Measurements from ENCODE around the gene MRPL2. TPM values are rescaled to one million over a fixed set of nuclear protein-coding genes. Genes with fewer than 3 reads are reported as not detected.

MRPL2 gene
- total and polyA plus RNA-seq, 2 donors (not counting 1 experiment from before 2014, with no cell fraction given), result 45.6 to 52.8 TPM

DNA sequence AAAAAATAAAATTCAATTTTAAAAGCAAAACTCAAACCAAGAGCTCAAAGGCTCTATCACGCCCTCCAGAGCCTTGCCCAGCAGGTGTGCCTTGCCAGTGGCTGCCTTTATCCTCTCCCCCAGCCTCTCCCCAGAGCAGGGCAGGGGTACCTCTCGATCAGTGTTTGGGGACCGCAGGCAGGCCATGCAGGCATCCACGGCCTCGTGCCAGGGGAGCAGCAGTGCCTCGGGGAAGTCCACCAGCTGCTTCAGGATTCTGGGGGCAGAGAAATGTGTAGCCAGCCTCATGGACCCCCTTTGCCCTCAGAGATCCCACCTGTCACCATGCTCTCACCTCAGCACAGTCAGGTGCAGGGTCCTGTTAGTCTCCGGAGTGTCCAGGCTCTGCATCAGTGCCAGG, 11.2 kb downstream of the MRPL2 start:
- no peak for ATAC-seq (ENCODE audit: low read depth)
- Mint-ChIP-seq H3K4me3 (no peak overlapping the region), H3K9me3 (ENCODE audit: insufficient read depth) (no peaks in the 10 kb centered on the region), H3K27ac (no peak overlapping the region), H3K4me1 (peaks cover 12% of the 10 kb centered on the region), H3K27me3 (no peaks in the 10 kb centered on the region)
- H3K4me2 ChIP-seq (replicated peaks; ENCODE audit: low read depth, low read length, poor library complexity, severe bottlenecking), result no peak overlapping the region
- peaks cover 5 to 6% of the 10 kb centered on the region in 2 donors for H3K4me1 ChIP-seq (ENCODE audit: control insufficient read depth in 2 of 2, insufficient read depth in 2 of 2, low read length in 2 of 2)
- H3K27me3 ChIP-seq (replicated peaks in 1 of 4; ENCODE audit: control extremely low read depth in 1 of 4, control insufficient read depth in 3 of 4, insufficient read depth in 4 of 4, low read length in 3 of 4), result no peaks in the 10 kb centered on the region
- no peaks in the 10 kb centered on the region for H3K79me2 ChIP-seq (ENCODE audit: control insufficient read depth, insufficient read depth, low read length)
- WGBS (ENCODE audit: insufficient coverage), result 96% methylated on average over 7 of the region's 7 CpGs
- peaks cover 0 to 34% of the 10 kb centered on the region in 2 experiments for H3K36me3 ChIP-seq (replicated peaks in 1 of 2; ENCODE audit: control extremely low read depth in 1 of 2, control insufficient read depth in 1 of 2, extremely low read depth in 1 of 2, insufficient read depth in 2 of 2, low read length in 1 of 2)
- no peak overlapping the region for H3K4me3 ChIP-seq (ENCODE audit: control extremely low read depth in 1 of 5, extremely low read depth in 1 of 5, insufficient read depth in 1 of 5, low read depth in 2 of 5, low read length in 4 of 5)
- DNase-seq, result no peak
- no peaks in the 10 kb centered on the region for H3K9me3 ChIP-seq (ENCODE audit: control extremely low read depth in 1 of 3, control insufficient read depth in 2 of 3, insufficient read depth in 1 of 3, low read length in 2 of 3)
- TF ChIP-seq, protein P1, sequence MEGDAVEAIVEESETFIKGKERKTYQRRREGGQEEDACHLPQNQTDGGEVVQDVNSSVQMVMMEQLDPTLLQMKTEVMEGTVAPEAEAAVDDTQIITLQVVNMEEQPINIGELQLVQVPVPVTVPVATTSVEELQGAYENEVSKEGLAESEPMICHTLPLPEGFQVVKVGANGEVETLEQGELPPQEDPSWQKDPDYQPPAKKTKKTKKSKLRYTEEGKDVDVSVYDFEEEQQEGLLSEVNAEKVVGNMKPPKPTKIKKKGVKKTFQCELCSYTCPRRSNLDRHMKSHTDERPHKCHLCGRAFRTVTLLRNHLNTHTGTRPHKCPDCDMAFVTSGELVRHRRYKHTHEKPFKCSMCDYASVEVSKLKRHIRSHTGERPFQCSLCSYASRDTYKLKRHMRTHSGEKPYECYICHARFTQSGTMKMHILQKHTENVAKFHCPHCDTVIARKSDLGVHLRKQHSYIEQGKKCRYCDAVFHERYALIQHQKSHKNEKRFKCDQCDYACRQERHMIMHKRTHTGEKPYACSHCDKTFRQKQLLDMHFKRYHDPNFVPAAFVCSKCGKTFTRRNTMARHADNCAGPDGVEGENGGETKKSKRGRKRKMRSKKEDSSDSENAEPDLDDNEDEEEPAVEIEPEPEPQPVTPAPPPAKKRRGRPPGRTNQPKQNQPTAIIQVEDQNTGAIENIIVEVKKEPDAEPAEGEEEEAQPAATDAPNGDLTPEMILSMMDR (IDR thresholded peaks at IDR 0.05), result no peak
- TF ChIP-seq EZH2 (IDR thresholded peaks at IDR 0.05; ENCODE audit: borderline replicate concordance, insufficient read depth, low read depth, low read length, poor library complexity, severe bottlenecking), result no peak
- ChIA-PET POLR2A (no interaction called here), CTCF (no interaction called here)
- H3K27ac ChIP-seq (ENCODE audit: low read length in 2 of 2), result no peak overlapping the region
- intact Hi-C loops (cut with micrococcal nuclease), result no loop called here
- no peaks in the 10 kb centered on the region for H4K20me1 ChIP-seq (ENCODE audit: control insufficient read depth, insufficient read depth, low read length, poor library complexity, severe bottlenecking)
- H2AFZ ChIP-seq (ENCODE audit: insufficient read depth, low read depth, low read length, poor library complexity, severe bottlenecking), result no peak overlapping the region
- H3K9ac ChIP-seq (ENCODE audit: low read length), result no peak overlapping the region

DNA sequence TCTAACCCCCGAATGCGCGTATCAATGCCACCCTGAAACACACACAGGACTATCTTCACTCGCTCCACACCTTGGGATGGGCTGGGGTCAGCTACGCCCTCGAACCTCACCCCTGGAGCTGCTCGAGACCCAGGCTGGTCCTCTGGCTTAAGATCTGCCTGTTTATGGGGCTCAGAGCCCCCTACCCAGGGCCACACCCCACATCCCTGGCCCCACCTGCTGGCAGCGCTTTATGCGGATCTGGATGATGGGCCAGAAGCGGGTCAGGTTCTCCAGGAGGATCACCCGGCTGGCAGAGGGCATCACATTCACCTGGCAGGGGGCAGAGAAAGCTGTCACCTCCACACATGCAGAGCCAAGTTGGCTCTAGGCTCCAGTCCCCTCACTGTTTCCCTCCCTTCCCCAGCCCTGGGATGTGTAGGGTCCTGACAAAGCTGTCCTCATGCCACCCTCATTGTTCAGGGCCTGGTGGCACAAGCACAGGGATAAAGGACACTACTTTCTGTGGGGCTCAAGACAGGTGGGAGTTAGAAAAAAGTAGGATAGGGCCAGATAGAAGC, 13.8 kb downstream of the MRPL2 start:
- H3K79me2 ChIP-seq (ENCODE audit: control insufficient read depth, insufficient read depth, low read length), result no peaks in the 10 kb centered on the region
- POLR2A ChIA-PET, result no interaction called here
- peaks cover 0 to 46% of the 10 kb centered on the region in 2 experiments for H3K36me3 ChIP-seq (replicated peaks in 1 of 2; ENCODE audit: control extremely low read depth in 1 of 2, control insufficient read depth in 1 of 2, extremely low read depth in 1 of 2, insufficient read depth in 2 of 2, low read length in 1 of 2)
- no peaks in the 10 kb centered on the region for H3K9me3 Mint-ChIP-seq (ENCODE audit: insufficient read depth)
- TF ChIP-seq EZH2 (IDR thresholded peaks at IDR 0.05; ENCODE audit: borderline replicate concordance, insufficient read depth, low read depth, low read length, poor library complexity, severe bottlenecking), result no peak
- TF ChIP-seq, protein P1 (IDR thresholded peaks at IDR 0.05), result no peak
- no peak overlapping the region for H3K4me3 Mint-ChIP-seq
- DNase-seq, result no peak
- H3K27me3 ChIP-seq (replicated peaks in 1 of 4; ENCODE audit: control extremely low read depth in 1 of 4, control insufficient read depth in 3 of 4, insufficient read depth in 4 of 4, low read length in 3 of 4), result no peaks in the 10 kb centered on the region
- H3K4me3 ChIP-seq (ENCODE audit: control extremely low read depth in 1 of 5, extremely low read depth in 1 of 5, insufficient read depth in 1 of 5, low read depth in 2 of 5, low read length in 4 of 5), result no peak overlapping the region
- intact Hi-C loops (cut with micrococcal nuclease), result no loop called here
- no peak overlapping the region for H3K9ac ChIP-seq (ENCODE audit: low read length)
- no peak overlapping the region for H3K27ac Mint-ChIP-seq
- H3K27ac ChIP-seq (ENCODE audit: low read length in 2 of 2), result no peak overlapping the region
- no peaks in the 10 kb centered on the region for H3K27me3 Mint-ChIP-seq
- ATAC-seq (ENCODE audit: low read depth), result no peak
- CTCF ChIA-PET, result no interaction called here
- 97% methylated on average over 9 of the region's 11 CpGs for WGBS (ENCODE audit: insufficient coverage)
- no peaks in the 10 kb centered on the region for H3K4me1 Mint-ChIP-seq
- no peaks in the 10 kb centered on the region for H3K9me3 ChIP-seq (ENCODE audit: control extremely low read depth in 1 of 3, control insufficient read depth in 2 of 3, insufficient read depth in 1 of 3, low read length in 2 of 3)
- no peaks in the 10 kb centered on the region for H4K20me1 ChIP-seq (ENCODE audit: control insufficient read depth, insufficient read depth, low read length, poor library complexity, severe bottlenecking)
- no peaks in the 10 kb centered on the region for H3K4me1 ChIP-seq (ENCODE audit: control insufficient read depth in 2 of 2, insufficient read depth in 2 of 2, low read length in 2 of 2)
- no peak overlapping the region for H3K4me2 ChIP-seq (replicated peaks; ENCODE audit: low read depth, low read length, poor library complexity, severe bottlenecking)
- no peak overlapping the region for H2AFZ ChIP-seq (ENCODE audit: insufficient read depth, low read depth, low read length, poor library complexity, severe bottlenecking)

All from B cell (primary cell).